ENCODE results near the gene SCP2. TPM values are rescaled to one million over a fixed set of nuclear protein-coding genes. Genes with fewer than 3 reads are reported as not detected.

The SCP2 gene
- 10 to 100 TPM; 92.8 to 96.6 TPM for total RNA-seq

GRCh38 chr1:52927212-52928014 lies at the start of gene SCP2:
Gene SCP2, plus strand, starts transcription at chr1:52927276. Its CDS starts 121 bp downstream, at chr1:52927397.

GRCh38 chr1:53061859-53062707 lies 135.0 kb downstream of the SCP2 start, which contains the start of gene PODN:
Gene PODN, plus strand, starts transcription at chr1:53062213. Its CDS starts 7,643 bp downstream, at chr1:53069856.

Small RNA genes lying within 50 kb of the gene (microRNA-seq; reads per million reads assigned to microRNA genes)
- gene MIR1273F (ENCODE audit: borderline microRNAs expressed, borderline replicate concordance): not detected
- not detected for gene MIR1273G (ENCODE audit: borderline microRNAs expressed, borderline replicate concordance)
- not detected for gene MIR5095 (ENCODE audit: borderline microRNAs expressed, borderline replicate concordance)

Other genes with a start within 250 kb of the SCP2 start
- gene COA7, start 228.9 kb upstream of the SCP2 start, total RNA-seq: 10 to 100 TPM in 1 of 2 experiments, 1 to 10 TPM in 1; 9.8 to 11.3 TPM
- gene ZYG11B, start 200.8 kb upstream of the SCP2 start, total RNA-seq: 10 to 100 TPM; 13.6 to 13.7 TPM
- gene ZYG11A, start 84.5 kb upstream of the SCP2 start, total RNA-seq: under 1 TPM; 0.05 to 0.10 TPM
- 10 to 100 TPM; 53.4 TPM for gene ECHDC2, start 5.5 kb upstream of the SCP2 start, total RNA-seq
- gene PODN, start 134.9 kb downstream of the SCP2 start, total RNA-seq: not detected
- gene SLC1A7, start 215.4 kb downstream of the SCP2 start, total RNA-seq: not detected